HG02852 (cell line): ENCODE results near the gene EDEM3.
"Not testable (repeated sequence)": the region's sequence is repeated elsewhere in the genome, so short reads cannot be mapped to it uniquely, and the experiment has no call there.

Experiments
- ATAC-seq: cut with Tn5 transposase; IDR thresholded peaks from one replicate; pipeline ENCODE4 v1.9.1; 2021; ENCODE audit warnings: mild to moderate bottlenecking, moderate library complexity; ENCODE audit not compliant: unreplicated experiment

Gene EDEM3

DNA sequence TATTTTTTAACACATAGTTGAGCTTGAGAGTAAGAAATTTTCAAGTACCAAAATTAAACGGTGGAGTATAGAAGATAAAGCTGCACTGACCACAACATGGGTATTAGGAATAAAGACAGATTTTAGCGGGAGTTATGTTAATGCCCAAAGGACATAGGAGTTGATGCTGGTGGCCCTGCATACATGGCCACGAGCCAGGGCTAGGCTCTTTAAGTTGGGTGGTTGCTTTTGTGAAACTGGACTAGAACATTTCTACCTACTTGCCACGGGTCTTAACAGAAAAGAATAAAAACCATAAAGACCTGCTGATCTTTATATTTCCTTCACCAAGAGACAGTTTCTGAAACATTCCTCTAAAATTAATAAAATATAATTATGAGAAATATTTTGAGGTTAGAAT lies 14.9 kb downstream of the EDEM3 start:
- no peak for ATAC-seq

DNA sequence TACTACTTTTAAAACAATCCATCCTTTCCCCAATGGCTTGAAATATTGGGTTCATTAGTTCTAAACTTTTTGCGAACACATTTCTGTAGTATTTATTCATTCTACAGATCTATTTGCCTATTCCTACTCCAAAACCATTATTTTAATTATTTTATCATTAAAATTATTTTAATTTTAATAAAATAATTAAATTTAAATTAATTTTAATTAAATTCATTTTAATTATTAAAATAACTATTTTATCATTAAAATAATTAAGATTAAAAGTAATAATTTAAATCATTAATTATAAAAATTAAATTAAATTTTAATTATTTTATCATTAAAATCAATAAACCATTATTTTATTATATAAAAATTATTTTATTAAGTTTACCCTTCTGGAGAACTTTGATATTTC lies 15.6 kb downstream of the EDEM3 start:
- ATAC-seq: no peak

DNA sequence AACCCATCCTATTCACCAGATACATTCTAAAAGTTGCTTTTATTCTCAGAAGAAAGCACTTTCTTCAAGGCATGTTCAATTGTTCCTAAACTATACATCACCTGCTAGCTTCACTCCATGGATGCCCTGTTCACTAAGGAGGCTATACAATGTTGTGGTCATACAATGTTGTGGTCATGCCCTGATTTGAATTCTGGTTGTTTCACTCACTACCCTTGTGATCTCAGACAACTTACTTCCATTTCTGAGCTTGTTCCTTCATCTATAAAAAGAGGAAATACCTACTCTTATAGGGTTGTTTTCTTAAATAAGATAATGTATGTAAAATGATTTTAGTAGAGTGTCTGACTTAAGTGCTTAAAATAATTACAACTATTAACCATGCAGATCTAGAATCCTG lies 19.7 kb downstream of the EDEM3 start:
- peak; percentile 80 for ATAC-seq

DNA sequence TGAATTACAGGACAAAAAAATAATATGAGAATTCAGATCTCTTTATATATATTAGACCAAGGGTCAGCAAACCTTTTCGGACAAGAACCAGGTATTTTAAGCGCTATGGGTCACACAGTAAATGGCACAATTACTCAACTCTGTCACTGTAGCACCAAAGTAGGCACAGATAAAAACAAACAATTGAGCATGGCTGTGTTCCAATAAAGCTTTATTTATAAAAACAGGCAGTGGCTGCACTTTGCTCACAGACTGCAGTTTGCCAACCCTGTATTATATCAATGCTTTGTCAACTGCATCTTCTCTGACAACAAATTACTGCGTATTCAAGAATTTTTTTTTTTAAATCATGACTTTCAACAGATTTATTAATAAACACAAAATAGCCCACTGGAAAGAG lies 29.8 kb downstream of the EDEM3 start:
- no peak for ATAC-seq

DNA sequence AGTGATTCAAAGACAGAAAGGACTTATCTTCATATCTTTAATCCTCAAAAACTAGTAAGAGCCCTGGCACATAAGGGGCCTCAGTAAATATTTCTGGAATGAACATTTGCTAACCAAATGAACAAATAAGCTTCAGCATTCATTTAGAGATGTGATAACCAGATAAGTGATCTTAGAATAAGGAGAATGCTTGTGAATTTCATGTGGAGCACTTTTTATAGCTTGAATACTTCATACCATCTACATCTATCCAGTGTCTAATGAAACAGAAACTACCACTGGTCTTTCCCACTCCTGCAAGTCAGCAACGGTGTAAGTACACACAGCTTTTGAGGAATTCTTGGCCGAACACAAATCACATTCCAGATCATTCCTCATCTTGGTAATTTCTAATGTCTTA lies 38.5 kb downstream of the EDEM3 start:
- no peak for ATAC-seq

DNA sequence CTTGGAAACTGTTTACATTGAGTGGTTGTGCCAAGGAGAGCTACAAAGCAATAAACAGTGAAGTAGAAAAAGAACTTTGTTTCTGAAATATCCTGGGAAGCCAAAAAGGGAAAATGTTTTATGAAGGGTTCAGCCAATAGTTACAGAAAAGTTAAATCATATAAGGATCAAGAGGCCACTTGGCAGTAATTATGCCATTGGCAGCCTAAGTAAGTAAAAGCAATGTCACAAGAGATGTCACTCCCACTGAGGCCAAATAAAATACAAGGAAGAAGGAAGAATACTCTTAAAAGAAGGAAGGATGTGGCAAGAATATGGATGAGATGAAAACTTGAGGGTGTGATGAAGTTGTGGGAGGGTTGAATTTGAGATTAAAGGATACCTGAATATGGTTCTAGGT lies 45.2 kb downstream of the EDEM3 start:
- no peak for ATAC-seq

DNA sequence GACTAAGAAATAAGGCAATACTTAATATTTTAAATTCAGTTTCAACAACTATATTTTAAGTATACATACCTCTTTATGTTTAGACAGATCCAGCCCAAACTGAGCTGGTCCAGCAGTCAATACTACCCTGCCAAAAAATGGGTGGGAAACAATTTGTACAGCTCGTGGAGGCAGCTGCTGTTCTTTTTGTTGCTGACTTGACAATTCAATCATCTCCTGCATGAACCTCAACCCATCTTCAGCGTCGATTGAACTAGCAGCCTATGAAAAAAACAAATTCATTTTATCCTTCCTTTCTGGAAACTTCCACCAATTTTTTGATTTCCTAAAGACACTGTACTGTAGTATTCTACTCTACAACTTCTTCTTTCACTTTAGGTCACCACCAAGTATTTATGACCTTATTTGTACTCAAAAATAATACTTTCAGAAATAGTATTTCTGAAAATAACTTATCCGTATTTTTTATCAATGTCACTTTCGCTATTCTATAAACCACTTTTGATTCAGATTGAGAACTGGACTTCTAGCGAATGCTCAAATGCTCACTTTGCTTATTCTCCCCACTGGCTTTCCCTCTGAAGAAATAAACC lies 46.5 kb downstream of the EDEM3 start:
- ATAC-seq: peak; percentile 59

DNA sequence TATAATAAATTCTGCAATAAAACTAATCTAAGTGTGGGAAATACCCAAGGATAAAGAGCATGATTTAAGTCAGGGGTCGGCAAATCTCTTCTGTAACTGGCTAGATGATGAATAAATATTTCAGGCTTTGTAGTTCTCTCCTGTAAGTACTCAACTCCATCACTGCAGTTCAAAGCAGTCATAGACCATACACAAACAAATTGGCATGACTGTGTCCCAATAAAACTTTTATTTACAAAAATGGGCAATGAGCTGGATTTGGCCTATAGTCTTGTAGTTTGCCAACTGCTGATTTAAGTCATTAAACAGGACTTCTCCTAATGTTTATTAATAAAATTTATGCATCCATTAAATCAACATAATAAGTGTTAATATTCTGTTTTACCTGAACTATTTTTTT lies 49.4 kb downstream of the EDEM3 start:
- no peak for ATAC-seq

DNA sequence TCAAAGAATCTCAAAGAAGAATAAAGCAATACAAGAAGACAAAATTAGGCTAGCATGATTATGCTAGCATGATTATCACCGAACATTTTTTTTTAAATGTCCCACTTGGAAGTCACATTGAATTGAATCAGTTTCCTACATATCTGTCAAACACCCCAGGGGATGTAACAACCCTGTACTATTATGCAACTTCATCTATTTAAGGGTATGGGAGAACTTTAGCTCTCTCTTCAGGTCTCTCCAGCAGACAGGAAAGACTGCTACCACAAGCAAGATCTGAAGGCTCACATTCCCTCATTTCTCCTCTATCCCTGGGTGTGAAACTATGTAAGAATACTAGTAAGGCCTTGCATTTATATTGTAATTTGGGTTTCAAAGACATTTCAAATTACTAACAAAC lies 52.8 kb downstream of the EDEM3 start:
- ATAC-seq: no peak

DNA sequence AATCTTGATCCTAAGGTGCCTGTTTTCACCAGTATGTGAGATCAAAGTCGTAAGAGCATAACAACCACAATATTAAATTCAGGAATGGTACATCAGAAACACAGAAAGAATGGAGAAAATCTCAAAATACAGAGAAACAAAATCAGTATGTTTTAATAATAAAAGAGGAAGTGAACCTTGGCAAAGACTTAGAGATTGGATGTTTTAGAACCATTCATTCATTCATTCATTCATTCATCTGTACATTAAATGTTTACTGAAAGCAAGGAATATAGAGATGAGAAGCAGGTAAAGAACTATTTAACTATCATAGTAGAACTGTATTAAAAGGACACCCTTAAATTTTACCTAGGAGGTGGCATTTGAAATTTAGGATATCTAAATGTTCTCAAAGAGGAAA lies 55.7 kb downstream of the EDEM3 start:
- no peak for ATAC-seq

DNA sequence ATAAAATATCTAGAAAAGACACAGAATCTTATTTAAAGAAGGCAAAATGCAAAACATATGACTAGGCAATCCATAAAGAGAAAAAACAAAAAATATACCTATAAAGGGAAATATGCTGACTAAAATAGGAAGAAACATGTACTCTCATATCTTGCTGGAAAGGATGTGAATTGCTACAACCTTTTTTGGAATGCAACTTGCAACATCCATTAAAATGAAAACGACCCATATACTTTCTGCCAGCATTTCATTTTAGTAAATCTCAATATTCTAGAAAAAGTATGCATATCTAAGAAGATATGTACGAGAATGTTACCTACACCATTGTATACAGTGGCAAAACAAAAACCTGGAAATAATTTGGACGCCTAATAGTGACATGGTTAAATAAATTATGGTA lies 56.6 kb downstream of the EDEM3 start:
- ATAC-seq: no peak

DNA sequence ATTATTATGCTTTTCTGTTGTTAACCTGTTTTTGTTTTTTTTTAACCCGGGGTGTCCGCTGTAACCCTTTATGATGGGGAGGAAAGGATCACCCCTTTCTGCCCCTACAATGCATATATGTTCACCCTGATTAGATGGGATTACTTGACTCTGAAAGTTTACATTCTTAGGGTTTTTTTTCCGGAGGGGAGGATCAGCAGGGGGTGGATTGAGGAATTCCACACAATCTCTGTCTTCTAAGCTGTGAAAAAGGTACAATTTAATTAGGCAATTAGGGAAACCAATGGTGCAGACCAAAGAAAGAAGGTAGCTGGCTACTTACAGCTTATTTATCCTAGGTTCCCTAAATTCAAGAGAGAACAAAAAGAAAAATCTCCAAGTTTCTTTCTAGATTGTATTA lies 58.3 kb downstream of the EDEM3 start:
- ATAC-seq: no peak

DNA sequence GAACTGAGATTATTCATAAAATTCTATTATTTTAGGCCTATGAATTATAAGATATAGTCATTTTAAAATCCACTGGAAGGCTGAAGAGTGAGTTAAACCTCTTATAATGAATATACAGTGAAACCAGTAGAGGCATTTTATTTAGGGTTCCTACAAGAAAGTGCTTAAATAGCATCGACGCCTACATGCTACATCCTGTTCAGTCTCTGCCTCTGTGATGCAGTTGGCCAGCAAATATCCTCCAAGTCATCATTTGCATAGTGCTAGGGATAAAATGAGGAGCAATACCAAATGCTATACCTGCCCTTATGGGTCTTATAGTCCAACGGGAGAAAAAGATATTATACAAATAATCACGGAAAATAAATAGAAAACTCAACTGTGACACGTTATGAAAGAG lies 59.6 kb downstream of the EDEM3 start:
- ATAC-seq: peak; percentile 67

DNA sequence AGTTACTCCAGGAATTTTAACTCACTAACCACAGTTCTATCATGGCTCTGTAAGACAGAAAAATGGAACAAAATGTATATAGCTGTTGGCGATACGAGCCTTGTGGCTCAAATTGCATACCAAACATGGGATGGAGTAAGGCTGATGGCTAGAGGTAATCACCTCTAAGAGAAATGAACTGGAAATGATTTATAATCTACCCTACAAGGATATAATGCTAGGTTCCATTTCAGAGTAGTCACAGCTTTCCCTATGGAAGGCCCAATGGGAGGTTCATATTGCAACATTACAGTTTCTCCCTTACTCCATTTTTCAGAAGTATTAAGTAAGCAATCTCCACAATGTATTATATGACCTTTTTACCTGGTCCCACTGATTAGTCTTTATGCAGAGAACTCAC lies 61.6 kb downstream of the EDEM3 start:
- ATAC-seq: no peak

DNA sequence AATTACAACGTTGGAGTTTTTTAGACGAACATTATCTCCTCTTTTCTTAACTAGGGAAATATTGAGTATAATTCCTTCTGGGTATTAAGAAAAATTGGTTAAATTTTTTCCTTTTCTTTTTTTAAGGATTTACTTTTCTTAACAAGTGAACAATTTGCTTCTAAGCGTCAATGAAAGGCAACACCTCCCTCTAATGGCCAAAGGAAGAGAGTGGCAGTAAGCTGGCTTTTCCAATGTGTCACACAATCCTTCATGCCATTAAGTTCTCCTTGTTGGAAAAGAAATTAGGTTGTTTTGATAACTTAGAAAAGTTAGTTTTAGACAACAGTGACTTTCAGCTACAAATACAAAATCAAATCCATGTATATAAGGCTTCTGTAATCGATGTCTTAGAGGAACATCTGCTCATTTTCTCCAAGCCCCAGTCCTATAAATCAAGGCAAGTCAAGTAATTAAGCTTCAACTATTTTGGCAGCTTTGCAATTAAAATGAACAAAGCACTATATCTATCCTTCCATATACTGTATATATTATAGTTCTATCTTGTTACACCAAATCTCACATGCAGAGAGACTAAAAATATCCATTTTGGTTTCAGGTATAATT lies 62.8 kb downstream of the EDEM3 start:
- ATAC-seq: no peak

DNA sequence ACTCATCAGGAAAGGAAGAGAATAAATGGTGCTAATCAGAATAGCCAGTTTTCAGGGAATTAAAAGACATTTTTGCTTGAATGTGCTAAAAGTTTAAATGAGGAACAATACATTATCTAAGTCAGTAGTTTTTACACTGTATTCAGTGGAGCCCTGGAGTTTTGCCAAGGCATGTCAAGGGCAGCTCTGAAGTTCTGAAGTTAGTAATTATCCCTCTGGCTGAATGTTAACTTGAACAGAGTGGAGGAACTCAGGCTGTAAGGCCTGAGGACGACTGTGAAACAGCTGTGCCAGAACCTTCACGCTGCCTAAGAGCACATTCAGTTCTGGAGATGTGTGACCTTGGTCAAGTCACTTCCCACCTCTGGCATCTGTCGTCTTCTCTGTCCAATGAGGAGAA lies 68.1 kb downstream of the EDEM3 start:
- ATAC-seq: no peak

DNA sequence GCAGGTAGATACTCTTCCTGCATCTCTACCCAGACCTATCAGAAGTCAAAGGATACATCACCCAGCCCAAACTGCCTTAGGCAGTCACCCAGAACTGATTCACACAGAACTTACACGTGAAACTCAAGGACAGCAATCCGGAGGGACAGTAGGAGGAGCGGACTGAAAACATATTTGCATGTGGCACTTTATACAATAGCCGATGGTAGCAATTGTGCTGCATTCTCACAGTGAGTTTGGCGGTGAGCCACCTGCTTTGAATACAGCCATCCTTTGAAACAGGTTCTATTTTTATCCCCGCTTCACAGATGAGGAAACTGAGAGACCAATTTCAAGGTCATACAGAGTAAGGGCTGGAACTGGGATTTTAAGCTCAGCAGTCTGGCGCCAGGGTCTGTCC lies 69.5 kb downstream of the EDEM3 start:
- peak; percentile 79 for ATAC-seq

DNA sequence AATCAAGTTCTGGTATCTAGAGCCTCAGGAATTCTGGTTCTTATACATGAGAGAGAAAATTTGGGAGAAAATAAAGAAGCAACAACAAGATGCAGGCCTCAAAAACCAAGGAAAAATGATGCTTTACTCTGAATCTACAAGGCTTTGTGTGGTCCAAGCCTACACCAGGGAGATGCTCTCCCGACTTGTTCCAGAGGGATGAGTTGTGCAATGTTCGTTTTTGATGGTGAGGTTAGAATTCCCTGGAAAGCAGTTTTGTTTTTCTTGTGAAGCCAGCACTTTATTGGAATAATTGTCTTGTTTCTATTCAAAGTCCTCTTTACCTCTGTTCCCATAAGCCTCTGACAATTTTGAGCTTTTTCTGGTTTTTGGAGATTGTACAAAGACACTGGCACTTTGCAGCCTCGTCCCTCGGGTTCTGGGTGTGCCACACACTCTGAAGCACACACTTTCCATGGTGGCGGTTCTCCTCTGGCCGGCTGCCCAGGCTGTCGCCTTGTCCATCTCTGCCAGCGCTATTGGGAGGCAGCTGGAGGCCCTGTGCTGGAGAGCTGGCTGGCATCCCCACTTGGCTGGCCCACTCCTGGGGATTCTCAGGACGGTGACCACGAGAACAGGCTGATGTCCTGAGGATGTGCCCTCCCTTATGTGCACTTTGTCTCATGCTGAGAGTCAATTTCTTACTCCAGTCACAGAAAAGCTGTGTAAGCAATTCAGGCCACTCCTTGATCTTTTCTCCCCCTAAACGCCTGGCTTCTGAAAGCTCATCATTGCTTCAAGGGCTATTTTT lies 70.2 kb downstream of the EDEM3 start:
- ATAC-seq: no peak

DNA sequence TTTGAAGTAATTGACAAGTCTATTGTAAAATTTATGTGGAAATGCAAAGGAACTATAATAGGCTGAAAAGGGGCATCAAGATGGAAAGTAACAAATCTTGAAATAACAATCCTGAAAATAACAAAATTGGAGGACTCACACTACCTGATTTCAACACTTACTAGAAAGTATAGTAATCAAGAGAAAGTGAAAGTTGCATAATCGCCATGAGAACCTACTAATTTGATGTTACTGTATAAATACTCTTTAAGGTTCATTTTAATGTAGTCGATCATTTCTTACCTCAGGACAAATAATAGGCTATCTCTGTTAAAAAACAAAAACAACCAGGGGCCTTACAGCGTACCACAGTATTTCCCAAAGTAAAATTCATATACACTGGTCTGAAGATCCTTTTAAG lies 71.7 kb downstream of the EDEM3 start:
- no peak for ATAC-seq

DNA sequence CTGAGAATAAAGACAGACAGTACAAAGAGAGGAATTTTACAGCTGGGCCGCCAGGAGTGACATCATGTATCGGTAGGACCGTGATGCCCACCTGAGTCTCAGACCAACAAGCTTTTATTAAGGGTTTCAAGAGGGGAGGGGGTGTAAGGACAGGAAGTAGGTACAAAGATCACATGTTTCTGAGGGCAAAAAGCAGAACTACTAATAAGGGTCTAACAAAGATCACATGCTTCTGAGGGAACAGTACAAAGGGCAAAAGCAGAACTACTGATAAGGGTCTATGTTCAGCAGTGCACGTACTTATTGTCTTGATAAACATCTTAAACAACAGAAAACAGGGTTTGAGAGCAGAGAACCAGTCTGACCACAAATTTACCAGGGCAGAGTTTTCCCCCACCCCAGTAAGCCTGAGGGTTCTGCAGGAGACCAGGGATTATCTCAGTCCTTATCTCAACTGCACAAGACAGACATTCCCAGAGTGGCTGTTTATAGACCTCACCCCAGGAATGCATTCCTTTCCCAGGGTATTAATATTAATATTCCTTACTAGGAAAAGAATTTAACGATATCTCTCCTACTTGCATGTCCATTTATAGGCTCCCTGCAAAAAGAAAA lies 73.9 kb downstream of the EDEM3 start:
- ATAC-seq: not testable (repeated sequence)

DNA sequence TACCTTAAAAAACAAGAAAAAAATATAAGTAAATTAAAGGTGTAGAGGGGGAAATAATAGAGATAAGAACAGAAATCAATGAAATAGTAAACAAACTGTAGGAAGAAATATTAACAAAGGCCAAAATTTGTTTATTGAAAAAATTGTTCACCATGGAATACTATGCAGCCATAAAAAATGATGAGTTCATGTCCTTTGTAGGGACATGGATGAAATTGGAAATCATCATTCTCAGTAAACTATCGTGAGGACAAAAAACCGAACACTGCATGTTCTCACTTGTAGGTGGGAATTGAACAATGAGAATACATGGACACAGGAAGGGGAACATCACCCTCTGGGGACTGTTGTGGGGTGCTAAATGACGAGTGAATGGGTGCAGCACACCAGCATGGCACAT lies 75.2 kb downstream of the EDEM3 start:
- ATAC-seq: not testable (repeated sequence)

DNA sequence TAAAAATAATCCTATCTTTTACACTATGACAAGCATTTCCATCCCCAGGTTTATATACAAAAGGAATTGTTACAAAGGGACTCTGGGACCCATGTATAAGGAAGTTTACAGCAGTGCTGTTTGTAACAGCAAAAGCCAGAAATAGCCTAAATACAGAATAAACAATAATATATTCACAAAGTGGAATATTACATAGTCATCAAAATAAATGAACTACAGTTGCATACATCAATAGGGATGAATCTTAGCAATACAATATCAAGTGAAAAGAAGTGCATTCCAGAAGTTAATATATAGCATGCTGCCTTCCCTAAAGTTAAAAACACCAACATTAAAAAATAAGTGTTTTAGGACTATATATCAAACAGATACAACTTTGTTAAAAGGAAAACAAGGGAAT lies 77.3 kb downstream of the EDEM3 start:
- ATAC-seq: no peak
